WERI-Rb-1 (cell line): ENCODE measurements around the gene CENPT.
A peak's percentile ranks its signal among the peaks of the same experiment; 100 is the strongest.
"Not testable (repeated sequence)": the region's sequence is repeated elsewhere in the genome, so short reads cannot be mapped to it uniquely, and the experiment has no call there.

Experiments
- DNase-seq: peaks from one replicate; pipeline ENCODE4 v3.0.0-alpha.2; 2020
- H3K27ac ChIP-seq: fragments of 250-450 bp; sonication (Bioruptor Pico); 2 replicates; pipeline ENCODE4 v1.5.1; 2020; ENCODE audit warnings: mild to moderate bottlenecking, moderate library complexity
- H3K27me3 ChIP-seq: fragments of 250-450 bp; sonication (Bioruptor Pico); 2 replicates; pipeline ENCODE4 v1.5.1; 2021; ENCODE audit warnings: mild to moderate bottlenecking, low read depth, moderate library complexity; ENCODE audit not compliant: insufficient read depth, severe bottlenecking
- H3K36me3 ChIP-seq: fragments of 250-450 bp; sonication (Bioruptor Pico); 2 replicates; pipeline ENCODE4 v1.5.1; 2020; ENCODE audit warnings: mild to moderate bottlenecking, moderate library complexity
- H3K4me3 ChIP-seq: 2 replicates; pipeline ENCODE4 v1.5.1; 2011; ENCODE audit warnings: low read depth, mild to moderate bottlenecking, control low read depth, low read length
- H3K9me3 ChIP-seq: fragments of 250-450 bp; sonication (Bioruptor Pico); 2 replicates; pipeline ENCODE4 v1.5.1; 2021; ENCODE audit warnings: mild to moderate bottlenecking, moderate library complexity; ENCODE audit not compliant: severe bottlenecking
- CTCF ChIP-seq: IDR thresholded peaks from 2 replicates; pipeline ENCODE4 v1.5.1; 2011; ENCODE audit warnings: low read depth, mild to moderate bottlenecking, control low read depth, inconsistent platforms, low read length

CENPT gene

GRCh38 chr16:67837811-67838210 lies 9.7 kb downstream of the CENPT start:
- H3K27me3 ChIP-seq, result no peaks in the 10 kb centered on the region
- DNase-seq, result no peak
- H3K36me3 ChIP-seq, result peaks cover 2% of the 10 kb centered on the region; the same call in 1 of the 2 replicates
- no peak overlapping the region for H3K4me3 ChIP-seq
- H3K9me3 ChIP-seq, result no peaks in the 10 kb centered on the region
- TF ChIP-seq CTCF, result no peak
- H3K27ac ChIP-seq, result no peak overlapping the region

GRCh38 chr16:67837190-67837589 lies 10.3 kb downstream of the CENPT start:
- H3K27me3 ChIP-seq, H3K27ac ChIP-seq, H3K36me3 ChIP-seq, H3K4me3 ChIP-seq, DNase-seq, H3K9me3 ChIP-seq: not testable (repeated sequence)

- H3K4me3 ChIP-seq, result peak overlapping the region; percentile 83
- no peaks in the 10 kb centered on the region for H3K27me3 ChIP-seq
- no peak for TF ChIP-seq CTCF
- no peak overlapping the region for H3K27ac ChIP-seq
- no peaks in the 10 kb centered on the region for H3K9me3 ChIP-seq
- DNase-seq, result no peak
- H3K36me3 ChIP-seq, result peaks cover 31% of the 10 kb centered on the region
Observed at GRCh38 chr16:67834242-67834614, 13.3 kb downstream of the CENPT start.

GRCh38 chr16:67833415-67834241 lies 13.9 kb downstream of the CENPT start:
- Histone ChIP-seq H3K4me3 (peak overlapping the region; percentile 83), H3K9me3 (no peaks in the 10 kb centered on the region), H3K27me3 (no peaks in the 10 kb centered on the region), H3K36me3 (peaks cover 34% of the 10 kb centered on the region), H3K27ac (peak overlapping the region; percentile 69)
- peak; percentile 93 for DNase-seq
- TF ChIP-seq CTCF, result no peak

GRCh38 chr16:67833030-67833414 lies 14.5 kb downstream of the CENPT start:
- DNase-seq, result no peak
- Histone ChIP-seq H3K36me3 (peaks cover 40% of the 10 kb centered on the region), H3K4me3 (peak overlapping the region; percentile 83), H3K27ac (peak overlapping the region; percentile 69), H3K9me3 (no peaks in the 10 kb centered on the region), H3K27me3 (no peaks in the 10 kb centered on the region)
- no peak for TF ChIP-seq CTCF

GRCh38 chr16:67828651-67829050 lies 18.8 kb downstream of the CENPT start:
- no peaks in the 10 kb centered on the region for H3K9me3 ChIP-seq
- no peak for DNase-seq
- peaks cover 55% of the 10 kb centered on the region for H3K36me3 ChIP-seq
- TF ChIP-seq CTCF, result no peak
- H3K27ac ChIP-seq, result no peak overlapping the region
- H3K27me3 ChIP-seq, result no peaks in the 10 kb centered on the region
- H3K4me3 ChIP-seq, result no peak overlapping the region
